NCI-H2107 treated with DMSO at 0.1 percent for 48 hours (cell line): ENCODE data around the gene SLC18A3.

ENCODE experiments used
- DNase-seq: peaks from one replicate; lab custom pipeline; 2025; ENCODE audit not compliant: unreplicated experiment; lab: John Stamatoyannopoulos, UW

The SLC18A3 gene

GRCh38 chr10:49611166-49611815 is 1.2 kb downstream of the SLC18A3 start:
- DNase-seq = no peak

- no peak for DNase-seq
Observed at GRCh38 chr10:49611816-49612512, 1.9 kb downstream of the SLC18A3 start.

- no peak for DNase-seq
Observed at GRCh38 chr10:49612513-49613164, 2.5 kb downstream of the SLC18A3 start.

DNA sequence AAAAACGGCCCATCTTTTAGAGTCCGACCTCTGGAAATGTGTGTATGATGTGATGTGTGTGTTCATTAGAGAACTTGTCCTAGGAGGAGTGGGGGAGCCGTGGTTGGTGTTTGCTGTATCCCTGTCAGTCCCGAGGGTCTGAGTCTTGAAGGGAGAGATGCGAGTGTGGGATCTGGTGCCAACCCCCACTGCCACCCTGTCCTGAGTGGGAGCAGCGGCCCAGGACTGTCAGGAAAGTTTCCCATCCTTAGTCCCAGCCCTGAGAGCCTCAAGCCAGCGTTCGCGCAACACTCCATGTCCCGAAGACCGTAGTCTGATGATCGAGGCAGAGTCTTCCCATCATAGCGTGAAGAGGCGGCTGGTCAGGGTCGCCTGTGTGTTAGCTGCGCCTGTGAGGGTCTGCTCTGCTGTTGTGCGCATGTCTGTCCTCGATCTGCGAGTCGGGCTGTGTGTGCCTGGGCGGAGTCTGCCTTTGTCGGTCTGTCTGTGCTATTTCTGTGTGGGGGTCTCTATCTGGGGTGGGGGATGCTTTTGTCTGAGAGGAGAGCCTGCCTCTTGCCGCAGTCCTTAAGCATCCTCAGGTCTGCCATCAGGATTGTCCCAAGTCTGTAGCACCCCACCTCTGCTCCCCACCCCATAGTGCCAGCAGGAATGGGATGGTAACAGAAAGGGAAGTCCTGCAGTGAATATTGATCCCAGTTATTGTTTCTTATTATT is 3.2 kb downstream of the SLC18A3 start:
- no peak for DNase-seq

GRCh38 chr10:49613882-49614241 is 3.8 kb downstream of the SLC18A3 start, which contains the start of gene CHAT:
Gene CHAT, plus strand, starts transcription at chr10:49614037. Its CDS starts 153 bp downstream, at chr10:49614190.
- no peak for DNase-seq

GRCh38 chr10:49614242-49615198 is 4.4 kb downstream of the SLC18A3 start:
- no peak for DNase-seq

- no peak for DNase-seq
Observed at GRCh38 chr10:49615213-49615612, 5.1 kb downstream of the SLC18A3 start.

DNA sequence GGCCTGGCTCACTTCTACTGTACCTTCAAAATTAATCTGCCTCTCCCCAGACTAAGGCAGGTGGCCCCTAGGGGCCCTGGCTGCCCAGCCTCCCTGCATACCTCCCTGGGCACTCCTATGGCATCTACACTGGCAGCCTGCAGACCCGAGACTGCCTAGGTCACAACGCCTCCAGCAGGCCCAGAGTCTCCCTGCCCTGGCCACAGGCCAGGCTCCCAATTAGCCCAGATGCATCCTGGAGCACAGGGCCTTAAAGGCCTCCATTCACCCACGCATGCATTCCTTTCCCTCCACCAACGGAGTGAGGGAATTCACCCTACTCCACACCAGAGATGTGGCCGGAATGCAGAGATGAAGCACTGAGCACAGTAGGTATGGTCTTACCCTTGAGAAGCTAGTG is 5.6 kb downstream of the SLC18A3 start:
- no peak for DNase-seq

DNA sequence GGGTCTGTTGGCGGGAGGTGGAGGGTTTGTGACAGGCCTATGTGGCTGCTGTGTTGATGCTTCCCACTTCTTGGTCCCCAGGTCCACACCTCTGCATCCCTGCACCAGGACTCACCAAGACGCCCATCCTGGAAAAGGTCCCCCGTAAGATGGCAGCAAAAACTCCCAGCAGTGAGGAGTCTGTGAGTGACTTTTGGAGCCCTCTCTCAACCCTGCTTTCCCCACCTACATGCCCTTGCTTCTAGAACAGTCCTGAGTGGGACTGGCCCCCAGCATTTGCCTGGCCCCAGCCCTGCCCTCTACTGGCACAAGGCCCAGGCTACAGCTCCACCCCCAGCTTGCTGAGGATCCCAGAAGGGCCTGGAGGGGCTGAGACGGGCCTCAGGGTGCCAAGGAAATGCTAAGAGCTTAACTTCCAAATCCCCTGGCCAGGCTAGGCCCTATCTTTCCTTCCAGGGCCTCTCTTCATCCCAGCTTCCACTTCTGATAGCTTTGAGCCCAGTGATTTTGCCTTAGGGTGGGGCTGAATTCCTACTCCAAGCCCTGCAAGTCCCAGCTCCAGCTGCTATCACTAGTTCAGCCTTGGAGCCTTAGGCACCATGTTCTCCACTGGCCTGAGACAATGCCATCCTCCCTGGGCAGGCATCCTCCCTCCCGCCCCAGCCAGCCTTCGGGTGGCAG is 6.5 kb downstream of the SLC18A3 start:
- no peak for DNase-seq

GRCh38 chr10:49617121-49618020 is 7.3 kb downstream of the SLC18A3 start:
- no peak for DNase-seq

DNA sequence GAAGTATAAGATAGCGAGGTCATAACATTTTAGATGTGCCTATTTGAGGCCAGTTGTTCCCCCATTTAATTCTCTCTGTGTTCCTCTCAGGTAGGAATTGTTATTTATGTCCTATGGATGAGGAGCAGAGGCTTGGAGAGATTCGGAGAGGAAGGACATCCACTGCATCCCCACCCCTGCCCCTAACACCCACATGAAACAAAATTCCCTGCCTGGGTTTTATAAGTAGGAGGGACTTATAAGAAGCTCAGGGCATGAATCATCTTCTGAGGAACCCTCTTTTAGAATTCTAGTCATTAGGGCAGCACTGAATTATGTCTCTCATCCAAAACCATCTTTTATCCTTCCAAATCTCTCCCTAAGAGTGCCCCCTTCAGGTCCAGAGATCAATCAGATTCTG is 8.7 kb downstream of the SLC18A3 start:
- no peak for DNase-seq

DNA sequence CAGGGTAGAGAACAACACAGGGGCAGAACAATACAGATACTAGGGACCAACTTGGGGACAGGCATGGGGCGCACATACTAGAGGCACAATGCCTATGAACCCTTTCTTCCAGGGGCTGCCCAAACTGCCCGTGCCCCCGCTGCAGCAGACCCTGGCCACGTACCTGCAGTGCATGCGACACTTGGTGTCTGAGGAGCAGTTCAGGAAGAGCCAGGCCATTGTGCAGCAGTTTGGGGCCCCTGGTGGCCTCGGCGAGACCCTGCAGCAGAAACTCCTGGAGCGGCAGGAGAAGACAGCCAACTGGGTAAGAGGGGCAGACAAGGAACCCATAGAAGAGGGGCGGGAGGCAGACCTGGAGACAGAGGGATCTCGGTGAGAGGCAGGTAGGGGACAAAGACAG is 9.5 kb downstream of the SLC18A3 start:
- no peak for DNase-seq

DNA sequence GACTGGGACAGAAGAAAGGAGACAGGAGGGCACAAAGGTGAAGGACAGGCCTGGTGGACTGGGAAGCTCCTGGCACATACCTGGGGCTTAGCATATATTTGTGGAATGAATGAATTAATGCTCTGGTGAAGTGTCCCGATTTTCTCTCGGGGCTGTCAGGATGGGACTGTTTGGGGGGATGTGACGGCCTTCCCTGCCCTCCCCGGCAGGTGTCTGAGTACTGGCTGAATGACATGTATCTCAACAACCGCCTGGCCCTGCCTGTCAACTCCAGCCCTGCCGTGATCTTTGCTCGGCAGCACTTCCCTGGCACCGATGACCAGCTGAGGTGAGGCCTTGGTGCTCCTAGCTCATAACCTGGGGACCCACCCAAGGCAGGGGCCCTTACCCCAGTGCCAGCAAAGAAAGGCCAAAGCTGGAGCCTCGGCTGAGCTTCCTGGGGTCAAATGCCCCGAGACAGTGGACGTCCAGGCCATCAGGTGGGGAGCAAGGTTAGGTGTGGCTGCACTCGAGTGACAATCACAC is 10.2 kb downstream of the SLC18A3 start:
- no peak for DNase-seq

- DNase-seq = no peak
Observed at GRCh38 chr10:49620841-49621378, 10.8 kb downstream of the SLC18A3 start.

DNA sequence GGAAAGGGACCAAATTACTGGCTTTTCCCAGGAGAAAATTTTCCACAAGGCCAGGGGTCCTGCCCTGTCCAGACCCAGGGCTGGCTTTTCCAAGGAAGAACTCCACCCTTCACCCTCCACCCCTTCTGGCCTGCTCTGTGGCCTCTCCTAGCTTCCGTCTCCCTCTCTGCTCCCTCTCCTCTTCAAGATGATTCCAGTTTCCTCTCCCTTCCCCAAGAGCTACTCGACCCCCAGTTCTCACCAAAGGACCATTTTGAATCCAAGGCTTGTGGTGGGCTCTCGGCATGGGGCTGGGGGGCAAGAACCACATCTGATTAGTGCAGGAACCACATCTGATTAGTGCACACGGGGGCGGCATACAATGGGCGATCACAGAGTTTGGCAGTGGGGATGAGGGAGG is 11.5 kb downstream of the SLC18A3 start:
- DNase-seq = no peak

- no peak for DNase-seq
Observed at GRCh38 chr10:49622426-49623425, 12.6 kb downstream of the SLC18A3 start.

GRCh38 chr10:49624629-49625028 is 14.5 kb downstream of the SLC18A3 start:
- DNase-seq = no peak
